Vagina (tissue), 2 donors: ENCODE data around the gene KANSL1L. TPM values are rescaled to one million over a fixed set of nuclear protein-coding genes. Genes with fewer than 3 reads are reported as not detected.

Source experiments
- DNase-seq, 2 donors: peaks; one replicate each; pipeline ENCODE4 v3.0.0-alpha.2; 2017; ENCODE audit errors: extremely low spot score in 2 of 2
- H3K27ac ChIP-seq: fragments of 200-600 bp; sonication (generic); one replicate; pipeline ENCODE4 v1.5.1; 2019
- H3K27me3 ChIP-seq: fragments of 200-600 bp; sonication (generic); one replicate; pipeline ENCODE4 v1.5.1; 2019
- H3K36me3 ChIP-seq, 2 donors: fragments of 200-600 bp; sonication (generic); one replicate each; pipeline ENCODE4 v1.5.1; 2017 to 2019
- H3K4me1 ChIP-seq: fragments of 200-600 bp; sonication (generic); one replicate; pipeline ENCODE4 v1.5.1; 2019
- H3K4me3 ChIP-seq, 2 donors: fragments of 200-600 bp; sonication (generic); 1 replicate in 1 of 2; 2 replicates in 1 of 2; pipeline ENCODE4 v1.5.1; 2016 to 2019
- H3K9me3 ChIP-seq: fragments of 200-600 bp; sonication (generic); one replicate; pipeline ENCODE4 v1.5.1; 2019
- POLR2A ChIP-seq, 2 donors: fragments of 450-650 bp; IDR thresholded peaks; one replicate each; pipeline ENCODE4 v1.6.1; 2017; ENCODE audit warnings: antibody characterized with exemption in 2 of 2, mild to moderate bottlenecking in 2 of 2, moderate library complexity in 2 of 2
- POLR2AphosphoS5 ChIP-seq, 2 donors: sonication (generic); formaldehyde crosslinking; IDR thresholded peaks; one replicate each; pipeline ENCODE4 v1.9.0; 2017; ENCODE audit warnings: antibody characterized with exemption in 2 of 2, mild to moderate bottlenecking in 2 of 2, low read depth in 1 of 2; ENCODE audit not compliant: insufficient read depth in 1 of 2
- intact Hi-C: fragments of 100-400 bp; cut with DNase I; formaldehyde crosslinking; loops from one replicate; pipeline ENCODE4 v1.15.1; 2023
- total RNA-seq: library from RNA; depleted of rRNA; stranded (reverse); fragments of >200 nt; gene quantifications from one replicate; pipeline ENCODE4 v1.2.3, GENCODE V29; 2016
- TF ChIP-seq, protein P1 (sequence below), 3 experiments: fragments of 450-650 bp in 2 of 3; fragments of 200-600 bp in 1 of 3; sonication (generic) in 1 of 3; IDR thresholded peaks; one replicate each; pipeline ENCODE4 v1.5.1; 2017 to 2019; ENCODE audit warnings: antibody characterized with exemption in 3 of 3, mild to moderate bottlenecking in 2 of 3, moderate library complexity in 2 of 3

KANSL1L gene
- total RNA-seq, 1 donor from 2014 or later: 29.7 TPM

- Histone ChIP-seq H3K9me3 (no peaks in the 10 kb centered on the region), H3K27ac (no peak overlapping the region), H3K4me3 (no peak overlapping the region), H3K27me3 (no peaks in the 10 kb centered on the region), H3K4me1 (no peaks in the 10 kb centered on the region), H3K36me3 (no peaks in the 10 kb centered on the region)
- intact Hi-C loops: no loop called here
- TF ChIP-seq, protein P1, sequence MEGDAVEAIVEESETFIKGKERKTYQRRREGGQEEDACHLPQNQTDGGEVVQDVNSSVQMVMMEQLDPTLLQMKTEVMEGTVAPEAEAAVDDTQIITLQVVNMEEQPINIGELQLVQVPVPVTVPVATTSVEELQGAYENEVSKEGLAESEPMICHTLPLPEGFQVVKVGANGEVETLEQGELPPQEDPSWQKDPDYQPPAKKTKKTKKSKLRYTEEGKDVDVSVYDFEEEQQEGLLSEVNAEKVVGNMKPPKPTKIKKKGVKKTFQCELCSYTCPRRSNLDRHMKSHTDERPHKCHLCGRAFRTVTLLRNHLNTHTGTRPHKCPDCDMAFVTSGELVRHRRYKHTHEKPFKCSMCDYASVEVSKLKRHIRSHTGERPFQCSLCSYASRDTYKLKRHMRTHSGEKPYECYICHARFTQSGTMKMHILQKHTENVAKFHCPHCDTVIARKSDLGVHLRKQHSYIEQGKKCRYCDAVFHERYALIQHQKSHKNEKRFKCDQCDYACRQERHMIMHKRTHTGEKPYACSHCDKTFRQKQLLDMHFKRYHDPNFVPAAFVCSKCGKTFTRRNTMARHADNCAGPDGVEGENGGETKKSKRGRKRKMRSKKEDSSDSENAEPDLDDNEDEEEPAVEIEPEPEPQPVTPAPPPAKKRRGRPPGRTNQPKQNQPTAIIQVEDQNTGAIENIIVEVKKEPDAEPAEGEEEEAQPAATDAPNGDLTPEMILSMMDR (IDR thresholded peaks at IDR 0.05): no peak
- TF ChIP-seq POLR2A (IDR thresholded peaks at IDR 0.05) (no peak), POLR2AphosphoS5 (IDR thresholded peaks at IDR 0.05; ENCODE audit: insufficient read depth in 1 of 2, low read depth in 1 of 2) (no peak)
- no peak for DNase-seq
Measured at GRCh38 chr2:210203147-210203546, 31.9 kb upstream of the KANSL1L start.

- Histone ChIP-seq H3K36me3 (no peaks in the 10 kb centered on the region), H3K4me3 (no peak overlapping the region), H3K4me1 (no peaks in the 10 kb centered on the region), H3K27me3 (no peaks in the 10 kb centered on the region), H3K9me3 (no peaks in the 10 kb centered on the region), H3K27ac (no peak overlapping the region)
- intact Hi-C loops: loop anchor here (2.0 kb wide), 1 partner anchor 225 kb away; no protein-coding TSS in a partner anchor
- no peak for DNase-seq
- no peak for TF ChIP-seq POLR2AphosphoS5 (IDR thresholded peaks at IDR 0.05; ENCODE audit: insufficient read depth in 1 of 2, low read depth in 1 of 2)
- TF ChIP-seq, protein P1 (IDR thresholded peaks at IDR 0.05): no peak
- no peak for TF ChIP-seq POLR2A (IDR thresholded peaks at IDR 0.05)
Measured at GRCh38 chr2:210199854-210200253, 28.6 kb upstream of the KANSL1L start.

- Histone ChIP-seq H3K4me1 (no peaks in the 10 kb centered on the region), H3K27me3 (no peaks in the 10 kb centered on the region), H3K36me3 (no peaks in the 10 kb centered on the region), H3K4me3 (no peak overlapping the region), H3K9me3 (no peaks in the 10 kb centered on the region), H3K27ac (no peak overlapping the region)
- TF ChIP-seq, protein P1 (IDR thresholded peaks at IDR 0.05): peak; percentile 33 to 60 (median 50)
- TF ChIP-seq POLR2AphosphoS5 (IDR thresholded peaks at IDR 0.05; ENCODE audit: insufficient read depth in 1 of 2, low read depth in 1 of 2) (no peak), POLR2A (IDR thresholded peaks at IDR 0.05) (no peak)
- intact Hi-C loops: loop anchor here (2.0 kb wide), 1 partner anchor 224 kb away; no protein-coding TSS in a partner anchor
- no peak for DNase-seq
Measured at GRCh38 chr2:210199186-210199765, 28.1 kb upstream of the KANSL1L start.

GRCh38 chr2:210198326-210198725 is 27.1 kb upstream of the KANSL1L start:
- DNase-seq: no peak
- H3K9me3 ChIP-seq: no peaks in the 10 kb centered on the region
- intact Hi-C loops: loop anchor here (2.0 kb wide), 1 partner anchor 224 kb away; no protein-coding TSS in a partner anchor
- H3K27ac ChIP-seq: no peak overlapping the region
- no peaks in the 10 kb centered on the region for H3K36me3 ChIP-seq
- H3K27me3 ChIP-seq: no peaks in the 10 kb centered on the region
- no peaks in the 10 kb centered on the region for H3K4me1 ChIP-seq
- H3K4me3 ChIP-seq: no peak overlapping the region
- TF ChIP-seq, protein P1 (IDR thresholded peaks at IDR 0.05): no peak

- Histone ChIP-seq H3K36me3 (no peaks in the 10 kb centered on the region), H3K27me3 (no peaks in the 10 kb centered on the region), H3K9me3 (no peaks in the 10 kb centered on the region), H3K4me1 (no peaks in the 10 kb centered on the region), H3K27ac (no peak overlapping the region), H3K4me3 (no peak overlapping the region)
- intact Hi-C loops: loop anchor here (2.0 kb wide), 1 partner anchor 223 kb away; no protein-coding TSS in a partner anchor
- DNase-seq: no peak
- TF ChIP-seq, protein P1 (IDR thresholded peaks at IDR 0.05): no peak
Measured at GRCh38 chr2:210197720-210198119, 26.5 kb upstream of the KANSL1L start.
